Measurements from ENCODE around the gene ARHGAP19.

ARHGAP19 gene

DNA sequence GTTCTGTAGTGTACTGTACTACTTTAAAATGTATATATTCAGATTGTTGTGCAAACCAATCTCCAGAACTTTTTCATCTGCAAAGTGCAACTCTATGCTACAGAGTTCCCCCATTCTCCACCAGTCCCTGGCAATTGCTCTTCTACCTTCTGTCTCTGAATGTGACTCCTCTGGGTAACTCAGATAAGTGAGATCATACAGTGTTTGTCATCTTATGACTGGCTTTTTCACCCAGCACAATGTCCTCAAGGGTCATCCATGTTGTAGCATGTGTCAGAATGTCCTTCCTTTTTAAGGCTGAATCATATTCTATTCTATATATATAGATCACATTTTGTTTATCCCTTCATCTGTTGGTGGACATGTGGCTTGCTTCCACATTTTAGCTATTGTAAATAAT, 117.5 kb downstream of the ARHGAP19 start:
- no peak overlapping the region for H3K4me3 ChIP-seq (ENCODE audit: low read length)

DNA sequence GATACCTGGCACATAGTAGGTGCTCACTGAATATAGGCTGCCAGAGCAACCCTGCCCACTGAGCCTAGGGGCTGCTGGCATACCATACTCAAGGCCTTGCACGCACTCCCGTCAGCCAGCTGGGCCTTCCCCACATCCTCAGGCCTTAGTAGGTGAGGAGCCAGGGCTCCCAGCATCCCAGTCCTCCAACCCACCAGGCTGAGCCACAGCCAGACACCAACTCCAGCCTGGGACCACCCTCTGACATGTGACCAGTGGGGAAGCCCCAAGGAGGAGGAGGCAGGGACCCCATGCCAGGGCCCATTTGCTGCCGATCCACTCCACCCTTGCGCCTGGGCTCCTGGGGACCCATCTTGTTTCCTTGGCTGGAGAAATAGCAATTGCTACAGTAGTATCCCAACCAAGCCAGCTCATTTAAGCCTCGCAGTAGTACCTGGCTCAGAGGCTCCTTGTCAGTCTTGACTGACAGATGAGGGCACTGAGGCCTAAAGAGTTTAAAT, 118.1 kb downstream of the ARHGAP19 start:
- H3K27ac ChIP-seq (ENCODE audit: low read depth, low read length) = no peak overlapping the region
- no peaks in the 10 kb centered on the region for H3K27me3 ChIP-seq (ENCODE audit: control insufficient read depth, insufficient read depth, low read length)
- no peaks in the 10 kb centered on the region for H3K4me1 ChIP-seq (ENCODE audit: control insufficient read depth, insufficient read depth, low read length)
- no peaks in the 10 kb centered on the region for H3K36me3 ChIP-seq (ENCODE audit: control insufficient read depth, insufficient read depth, low read length)
- H3K9ac ChIP-seq (ENCODE audit: low read length) = no peak overlapping the region
- H3K4me3 ChIP-seq (ENCODE audit: low read length) = no peak overlapping the region

More for the DNA sequence above, 117.5 kb downstream of the ARHGAP19 start:
- Histone ChIP-seq H3K27ac (ENCODE audit: low read depth, low read length) (no peak overlapping the region), H3K36me3 (ENCODE audit: control insufficient read depth, insufficient read depth, low read length) (no peaks in the 10 kb centered on the region), H3K4me1 (ENCODE audit: control insufficient read depth, insufficient read depth, low read length) (no peaks in the 10 kb centered on the region), H3K9ac (ENCODE audit: low read length) (no peak overlapping the region), H3K27me3 (ENCODE audit: control insufficient read depth, insufficient read depth, low read length) (no peaks in the 10 kb centered on the region)

DNA sequence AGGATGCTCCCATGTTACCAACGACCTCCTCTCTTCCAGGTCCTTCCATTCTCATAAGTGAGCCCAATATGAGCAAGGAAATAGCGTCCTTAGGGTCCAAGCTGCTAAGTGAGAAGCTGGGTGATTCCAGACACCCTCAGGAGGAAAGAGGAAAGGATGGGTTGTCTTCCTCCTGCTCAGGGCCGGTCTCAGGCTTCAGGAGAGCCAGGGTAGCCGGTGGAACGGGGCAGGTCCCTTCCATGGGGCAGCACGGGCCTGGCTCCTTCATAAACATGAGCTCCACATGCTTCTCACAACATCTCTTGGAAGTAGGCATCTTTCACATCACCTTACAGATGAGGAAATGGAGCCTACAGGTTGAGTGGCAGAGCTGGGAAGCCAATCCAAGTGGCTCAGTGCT, 119.4 kb downstream of the ARHGAP19 start:
- Histone ChIP-seq H3K27me3 (ENCODE audit: control insufficient read depth, insufficient read depth, low read length) (no peaks in the 10 kb centered on the region), H3K36me3 (ENCODE audit: control insufficient read depth, insufficient read depth, low read length) (no peaks in the 10 kb centered on the region), H3K4me1 (ENCODE audit: control insufficient read depth, insufficient read depth, low read length) (no peaks in the 10 kb centered on the region), H3K4me3 (ENCODE audit: low read length) (no peak overlapping the region), H3K27ac (ENCODE audit: low read depth, low read length) (no peak overlapping the region), H3K9ac (ENCODE audit: low read length) (no peak overlapping the region)

Measured in rectal smooth muscle tissue (tissue), 1 donor.